GM11168 (cell line): Measurements from ENCODE around the gene UBE2V1.
"Not testable (repeated sequence)": the region's sequence is repeated elsewhere in the genome, so short reads cannot be mapped to it uniquely, and the experiment has no call there.

Experiments used
- in situ Hi-C: fragments of 300-500 bp; cut with MboI; formaldehyde crosslinking; loops from one replicate; pipeline ENCODE4 v1.12.0; 2022; ENCODE audit warnings: low sequenced_read_pairs; ENCODE audit not compliant: unreplicated experiment

UBE2V1 gene

DNA sequence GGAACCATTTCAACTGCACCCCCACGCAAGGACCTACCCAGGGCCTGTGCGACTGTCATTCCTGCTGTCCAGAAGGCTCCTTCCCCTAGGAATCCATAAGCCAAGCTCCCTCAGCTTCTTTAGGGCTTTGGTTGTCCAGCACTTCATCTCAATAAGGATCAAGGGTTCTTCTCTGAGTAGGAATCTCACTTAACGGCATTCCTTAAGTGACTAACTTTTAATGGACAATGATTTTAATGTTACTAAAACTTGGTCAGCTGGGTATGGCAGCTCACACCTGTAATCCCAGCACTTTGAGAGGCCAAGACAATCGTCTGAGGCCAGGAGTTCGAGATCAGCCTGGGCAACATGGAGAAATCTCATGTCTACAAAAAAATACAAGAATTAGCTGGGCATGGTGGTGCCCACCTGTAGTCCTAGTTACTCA lies 13.4 kb downstream of the UBE2V1 start:
- in situ Hi-C loops = no loop called here

DNA sequence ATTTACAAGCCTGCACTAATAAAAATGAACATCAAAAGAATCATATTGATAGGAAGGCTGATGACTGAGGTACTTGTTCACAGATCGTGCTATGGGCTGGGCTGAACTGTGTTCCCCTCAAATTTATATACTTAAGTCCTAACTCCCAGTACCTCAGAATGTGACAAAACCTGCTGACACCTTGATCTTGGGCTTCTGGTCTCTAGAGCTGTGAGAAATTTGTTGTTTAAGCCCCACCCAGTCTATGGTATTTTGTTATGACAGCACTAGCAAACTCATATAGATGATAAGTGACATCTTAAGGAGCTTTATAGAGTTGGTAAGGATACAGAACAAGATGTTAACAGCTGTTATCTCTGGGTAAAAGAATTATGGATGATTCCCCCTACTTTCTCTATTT lies 13.8 kb downstream of the UBE2V1 start:
- in situ Hi-C loops = no loop called here

DNA sequence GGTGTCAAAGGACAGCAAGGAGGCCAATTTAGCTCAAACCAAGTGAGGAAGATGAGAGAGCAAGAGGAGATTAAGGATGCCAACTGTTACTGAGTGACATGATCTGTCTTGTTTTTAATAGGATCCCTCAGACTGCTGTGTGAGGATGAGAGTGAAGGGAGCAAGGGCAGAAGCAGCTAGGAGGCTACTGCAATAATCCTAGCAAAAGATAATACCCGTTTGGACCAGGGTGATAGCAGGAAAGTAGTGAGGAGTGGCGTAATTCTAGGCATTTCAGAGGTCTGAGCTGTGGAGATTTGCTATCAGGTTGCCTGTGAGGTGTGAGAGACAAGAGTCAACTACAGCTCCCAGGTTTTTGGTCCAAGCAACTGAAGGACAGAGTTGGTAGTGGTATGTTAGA lies 14.7 kb downstream of the UBE2V1 start:
- in situ Hi-C loops = no loop called here

DNA sequence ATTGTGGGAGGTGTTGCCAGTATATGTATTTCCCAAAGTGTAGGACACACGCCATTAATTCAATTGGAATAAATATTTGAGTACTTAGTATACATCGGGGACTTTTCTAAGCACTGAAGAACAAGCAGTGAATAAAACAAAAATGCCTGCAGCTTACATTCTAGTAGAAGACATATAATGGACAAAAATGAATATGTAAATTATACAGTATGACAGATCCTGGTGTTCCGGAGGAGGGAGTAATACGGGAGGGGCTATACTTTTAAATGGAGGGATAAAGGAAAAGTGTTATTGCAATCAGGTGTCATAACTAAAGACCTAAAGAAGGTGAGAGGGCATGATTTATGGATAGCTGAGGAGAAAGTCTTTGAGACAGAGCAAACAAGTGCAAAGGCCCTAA lies 15.1 kb downstream of the UBE2V1 start:
- in situ Hi-C loops = no loop called here

DNA sequence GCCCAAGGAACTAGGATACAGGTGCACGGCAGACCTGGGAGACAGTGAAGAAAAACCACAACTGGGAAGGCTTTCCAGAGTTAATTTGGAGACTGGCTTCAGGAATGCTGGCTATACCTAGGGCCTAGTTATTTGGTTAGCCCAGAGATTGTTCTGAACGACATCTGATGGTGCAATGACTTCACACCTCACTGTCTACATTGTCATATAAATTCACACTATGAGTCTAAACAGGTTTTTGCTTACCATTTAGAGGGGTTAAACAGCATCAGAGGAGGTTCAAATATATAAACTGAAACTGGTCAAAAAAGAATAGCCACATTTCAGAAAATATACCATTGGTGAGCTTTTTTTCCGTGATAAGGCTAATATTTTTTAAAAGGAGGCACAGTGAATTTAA lies 16.7 kb downstream of the UBE2V1 start:
- in situ Hi-C loops = no loop called here

DNA sequence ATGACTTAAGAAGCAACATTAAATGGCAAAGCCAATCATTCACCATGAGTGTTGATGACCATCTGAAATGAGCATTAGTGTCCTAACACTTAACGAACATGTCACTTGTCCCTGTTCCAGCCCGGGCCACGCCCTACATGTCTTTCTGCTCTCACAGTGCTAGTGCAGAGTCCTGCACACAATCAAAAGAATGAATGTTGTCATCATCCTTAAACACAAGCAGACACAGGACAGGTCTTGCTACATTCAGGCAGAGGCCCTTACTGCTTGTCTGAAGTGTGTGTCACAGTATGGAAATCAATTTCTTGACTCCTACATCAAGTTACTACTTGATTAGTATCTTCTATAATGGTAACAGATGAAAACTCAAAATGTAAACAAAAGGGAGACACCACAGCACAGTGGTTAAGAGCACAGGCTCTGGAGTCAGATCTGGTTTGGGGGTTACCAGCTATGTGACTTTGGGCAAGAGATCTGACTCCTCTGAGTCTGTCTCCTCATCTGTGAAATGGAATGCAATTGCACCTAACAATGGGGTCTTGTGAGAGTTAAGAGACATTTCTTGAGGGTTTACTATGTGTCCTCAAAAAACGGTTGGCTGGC lies 17.4 kb downstream of the UBE2V1 start:
- in situ Hi-C loops = no loop called here

DNA sequence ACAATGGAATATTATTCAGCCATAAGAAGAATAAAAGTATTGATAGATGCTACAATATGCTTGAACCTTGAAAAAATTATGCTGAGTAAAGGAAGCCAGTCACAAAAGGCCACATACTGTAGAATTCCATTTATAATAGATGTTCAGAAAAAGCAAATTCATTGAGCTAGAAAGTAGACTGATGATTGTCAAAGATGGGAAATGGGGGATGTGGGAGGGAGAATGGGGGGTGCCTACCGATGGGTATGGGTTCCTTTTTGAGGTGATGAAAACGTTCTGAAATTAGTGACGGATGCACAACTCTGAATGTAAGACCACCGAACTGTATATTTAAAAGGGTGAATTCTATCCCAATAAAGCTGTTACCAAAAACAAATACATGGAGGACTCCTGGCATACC lies 18.4 kb downstream of the UBE2V1 start:
- in situ Hi-C loops = no loop called here

DNA sequence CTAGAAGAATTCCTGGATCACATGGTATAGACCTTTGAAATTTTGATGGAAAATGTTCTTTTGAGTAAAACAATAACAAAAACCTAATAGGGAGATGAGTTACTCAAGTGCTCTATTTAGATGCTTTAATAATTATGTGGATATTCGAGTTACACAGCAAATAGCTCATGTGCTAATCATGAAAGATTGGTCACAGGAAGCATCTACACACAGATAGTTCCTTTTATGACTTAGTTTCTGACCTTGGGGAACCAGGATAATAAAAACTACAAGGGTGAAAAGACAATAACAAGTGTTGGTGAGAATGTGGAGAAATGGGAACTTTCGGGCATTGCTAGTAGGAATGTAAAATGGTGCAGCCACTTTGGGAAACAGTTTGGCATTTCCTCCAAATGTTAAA lies 19.7 kb downstream of the UBE2V1 start:
- in situ Hi-C loops = no loop called here

DNA sequence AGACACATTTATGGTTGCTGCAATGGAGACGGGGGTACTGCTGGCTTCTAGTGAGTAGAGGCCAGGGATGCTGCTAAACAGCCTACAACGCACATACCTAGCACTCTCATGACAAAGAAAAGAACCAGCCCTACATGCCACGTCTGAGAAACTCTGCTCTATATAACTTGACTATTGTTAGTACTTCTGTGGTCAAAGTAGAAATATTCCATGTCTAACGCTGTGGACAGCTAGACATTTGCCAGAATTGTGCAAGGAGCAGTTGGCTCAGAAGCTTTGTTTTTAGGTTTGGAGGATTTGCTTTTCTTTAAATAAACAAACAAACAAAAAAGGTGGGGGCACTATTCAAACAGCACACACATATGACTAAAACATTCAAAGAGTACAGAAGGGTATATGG lies 20.5 kb downstream of the UBE2V1 start:
- in situ Hi-C loops = no loop called here

DNA sequence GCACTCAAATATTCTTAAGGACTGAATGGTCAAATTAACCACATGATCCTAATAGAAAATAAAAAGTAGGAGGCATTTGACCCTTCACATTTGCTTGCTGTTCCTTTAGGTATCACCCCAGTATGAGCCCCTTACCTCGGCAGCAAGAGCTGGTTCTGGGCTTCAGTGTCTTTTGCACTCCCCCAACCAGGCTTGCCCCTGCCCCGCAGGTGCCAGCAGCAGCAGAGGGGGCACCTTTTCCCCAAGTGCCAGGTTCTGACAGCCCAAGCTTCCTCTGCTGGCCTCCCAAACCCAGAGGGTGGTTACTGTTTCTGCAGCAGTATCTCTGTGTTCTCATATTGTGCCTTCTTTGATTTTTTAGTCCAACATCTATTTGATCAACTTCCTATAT lies 23.2 kb downstream of the UBE2V1 start:
- in situ Hi-C loops = no loop called here

DNA sequence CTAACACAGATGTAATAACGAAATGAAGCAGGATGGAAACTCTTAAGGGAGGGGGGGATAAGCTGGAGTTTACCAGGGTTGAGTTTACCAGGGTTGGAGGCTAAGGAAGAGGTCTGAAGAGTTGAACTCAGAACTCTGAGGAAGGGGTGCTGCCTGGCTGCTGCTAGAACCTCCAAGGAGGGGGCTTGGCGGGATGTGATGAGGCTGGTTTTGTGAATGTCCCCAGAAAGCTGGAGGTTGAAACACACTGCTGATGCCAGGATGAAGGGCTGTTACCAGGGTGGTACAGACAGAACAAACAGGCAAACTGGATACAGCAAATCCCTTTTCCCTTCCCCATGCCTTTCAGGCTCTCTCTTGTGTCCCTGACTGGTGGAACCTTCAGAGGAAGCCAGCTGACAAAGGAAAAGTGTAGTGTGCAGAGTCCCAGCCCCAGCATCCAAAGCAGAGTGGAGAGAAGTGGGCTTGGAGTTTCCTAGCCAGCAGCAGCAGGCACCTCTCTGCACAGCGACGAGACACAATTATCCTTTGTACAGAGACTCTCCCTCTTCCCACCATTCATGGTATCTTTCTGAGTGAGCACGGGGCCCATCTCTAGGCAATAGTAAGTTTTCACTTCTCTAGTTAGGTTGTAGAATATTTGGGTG lies 23.7 kb downstream of the UBE2V1 start:
- in situ Hi-C loops = no loop called here

DNA sequence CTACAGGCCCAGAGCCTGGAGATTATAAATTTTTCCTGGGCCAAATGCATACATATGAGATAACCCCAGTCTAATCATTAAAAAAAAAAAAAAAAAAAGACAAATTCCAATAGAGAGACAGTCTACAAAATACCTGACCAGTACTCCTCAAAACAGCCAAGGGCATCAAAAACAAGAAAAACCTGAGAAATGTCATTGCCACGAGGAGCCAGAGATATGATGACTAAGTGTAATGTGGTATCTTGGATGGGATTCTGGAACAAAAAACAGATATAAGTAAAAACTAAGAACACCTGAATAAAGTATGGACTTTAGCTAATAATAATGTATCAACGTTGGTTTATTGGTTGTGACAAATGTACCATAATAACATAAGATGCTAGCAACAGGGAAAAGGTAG lies 24.9 kb downstream of the UBE2V1 start:
- in situ Hi-C loops = no loop called here

DNA sequence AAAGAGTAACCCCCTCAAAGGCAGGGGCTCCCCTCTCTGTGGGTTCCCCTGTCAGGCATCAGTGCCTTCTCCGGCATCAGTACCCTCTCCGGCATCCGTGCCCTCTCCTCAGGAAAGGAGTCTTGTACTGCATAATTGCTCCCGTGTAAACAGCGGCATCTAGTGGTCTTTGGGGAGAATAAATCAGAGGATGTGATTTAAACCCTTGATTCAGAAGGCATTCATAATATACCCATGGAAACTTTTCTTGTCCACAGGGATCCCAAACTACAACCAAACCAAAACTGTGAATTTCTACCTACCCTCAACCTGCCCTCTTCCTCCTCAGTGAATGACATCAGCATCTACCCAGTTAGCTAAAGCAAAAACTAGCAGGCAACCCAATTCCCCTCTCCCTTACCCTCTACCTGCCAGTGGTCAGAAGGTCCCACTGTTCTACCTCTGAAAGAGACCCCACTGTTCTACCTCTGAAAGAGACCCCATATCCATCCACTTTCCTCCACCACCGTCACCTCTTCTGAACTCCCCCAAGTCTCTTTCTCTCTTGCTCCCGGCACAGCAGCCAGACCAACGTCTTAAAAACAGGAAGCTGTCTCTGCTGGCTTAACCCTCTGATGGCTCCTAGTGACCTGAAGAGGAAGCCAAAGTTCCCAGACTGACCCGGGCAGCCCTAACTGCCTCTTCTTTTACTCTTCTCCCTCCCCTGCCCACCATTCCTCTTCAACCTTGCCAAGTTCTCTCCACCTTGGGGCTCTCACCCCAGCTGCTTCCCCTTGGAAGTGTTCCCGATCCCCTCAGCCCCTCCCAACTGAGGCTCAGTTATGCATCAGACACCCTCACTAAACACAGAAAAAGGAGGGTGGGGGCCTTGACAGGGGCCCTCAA lies 27.2 kb downstream of the UBE2V1 start:
- in situ Hi-C loops = no loop called here

DNA sequence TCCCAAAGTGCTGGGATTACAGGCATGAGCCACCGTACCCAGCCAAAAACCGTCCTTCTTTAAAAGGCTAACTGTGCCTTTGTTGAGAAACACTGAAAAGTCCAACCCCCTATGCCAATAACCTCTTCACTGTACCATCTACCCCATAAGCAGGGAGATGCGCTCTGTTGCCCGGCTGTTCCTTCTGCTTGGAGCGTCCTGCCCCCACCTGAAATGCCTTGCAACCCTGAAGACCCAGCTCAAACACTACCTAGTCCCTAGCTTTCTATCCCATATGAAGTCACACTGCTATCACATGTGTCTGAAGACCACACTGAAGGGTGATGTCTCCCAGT lies 27.8 kb downstream of the UBE2V1 start:
- in situ Hi-C loops = no loop called here

DNA sequence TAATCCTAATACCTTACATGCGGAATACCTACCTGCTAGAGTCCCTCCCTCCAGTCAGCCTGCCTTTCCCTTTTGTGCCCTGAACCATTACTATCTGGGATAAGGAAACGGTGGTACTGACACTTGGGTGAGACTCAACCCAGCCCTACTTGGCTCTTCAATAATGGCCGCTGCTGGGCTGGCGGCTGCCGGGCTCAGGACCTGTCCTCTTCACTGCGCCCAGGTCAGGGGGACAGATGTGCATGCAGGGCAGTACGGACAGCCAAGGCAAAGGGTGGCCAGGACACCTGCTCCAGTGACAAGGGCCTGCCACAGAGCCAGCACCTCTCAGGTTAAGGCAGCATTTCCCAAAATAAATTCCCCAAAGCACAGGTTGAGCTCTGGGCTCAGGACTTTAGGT lies 29.9 kb downstream of the UBE2V1 start:
- in situ Hi-C loops = no loop called here

DNA sequence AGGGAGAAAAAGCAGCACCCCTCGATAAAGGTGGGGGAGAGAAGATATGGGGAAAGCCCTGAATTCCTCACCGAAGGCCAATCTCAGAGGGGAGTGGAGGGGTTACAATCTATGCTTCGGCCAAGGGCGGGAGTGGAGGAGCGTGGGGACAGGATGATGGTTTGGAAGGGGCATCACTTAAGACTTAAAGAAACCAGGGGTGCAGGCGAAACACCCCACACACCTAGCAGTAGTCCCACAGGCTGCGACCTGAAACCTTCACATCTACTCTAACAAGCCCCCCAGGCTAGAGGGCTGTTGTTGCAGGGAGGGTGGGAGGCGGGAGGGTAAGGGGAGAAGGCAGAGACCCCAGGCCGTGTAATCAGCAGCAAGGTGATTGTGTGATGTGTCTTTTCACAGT lies 30.9 kb downstream of the UBE2V1 start:
- in situ Hi-C loops = not testable (repeated sequence)

DNA sequence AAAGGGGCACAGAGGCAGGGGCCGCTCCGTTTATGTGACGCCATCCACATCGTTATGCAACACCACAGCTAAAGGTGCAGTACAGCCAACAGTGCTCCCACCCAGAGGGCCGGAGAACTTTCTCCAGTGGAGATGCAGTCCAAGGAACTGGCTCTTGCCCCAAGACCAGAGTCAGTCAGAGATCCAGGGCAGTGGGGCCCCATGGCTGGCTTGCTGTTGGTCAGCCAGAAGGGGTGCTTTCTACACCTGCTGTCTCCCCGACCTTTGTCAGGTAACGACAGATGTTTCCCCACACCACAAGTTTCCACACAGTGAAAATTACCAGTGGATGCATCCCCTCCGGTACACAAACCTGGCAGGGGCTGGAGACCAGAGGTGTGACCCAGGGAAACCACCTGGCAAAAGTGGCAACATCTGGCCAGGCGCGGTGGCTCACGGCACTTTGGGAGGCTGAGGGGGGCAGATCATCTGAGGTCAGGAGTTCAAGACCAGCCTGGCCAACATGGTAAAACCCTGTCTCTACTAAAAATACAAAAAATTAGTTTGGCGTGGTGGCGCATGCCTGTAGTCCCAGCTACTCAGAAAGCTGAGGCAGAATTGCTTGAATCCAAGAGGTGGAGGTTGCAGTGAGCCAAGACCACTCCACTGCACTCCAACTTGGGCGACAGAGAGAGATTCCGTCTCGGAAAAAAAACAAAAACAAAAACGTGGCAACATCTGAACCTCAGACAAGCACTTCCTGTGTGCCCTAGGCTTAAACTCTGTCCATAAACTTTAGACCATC lies 34.9 kb downstream of the UBE2V1 start:
- in situ Hi-C loops = no loop called here

DNA sequence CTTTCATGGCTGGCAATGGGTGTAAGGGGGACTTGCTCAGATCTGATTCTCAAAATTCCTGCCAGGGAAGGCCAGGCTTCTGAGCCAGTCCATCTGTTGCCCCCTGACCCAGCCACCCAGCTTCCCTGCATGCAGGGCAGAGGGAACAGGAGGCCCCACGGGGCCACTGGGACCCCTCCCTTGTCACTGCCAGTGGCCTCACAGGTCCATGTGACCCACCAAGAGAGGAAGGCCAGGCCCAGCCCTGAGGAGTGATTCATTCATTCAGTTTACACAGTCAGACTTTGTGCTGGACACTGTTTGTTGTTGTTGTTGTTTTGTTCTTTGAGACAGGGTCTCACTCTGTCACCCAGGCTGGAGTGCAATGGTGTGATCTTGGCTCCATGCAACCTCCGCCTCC lies 39.5 kb downstream of the UBE2V1 start:
- in situ Hi-C loops = no loop called here

DNA sequence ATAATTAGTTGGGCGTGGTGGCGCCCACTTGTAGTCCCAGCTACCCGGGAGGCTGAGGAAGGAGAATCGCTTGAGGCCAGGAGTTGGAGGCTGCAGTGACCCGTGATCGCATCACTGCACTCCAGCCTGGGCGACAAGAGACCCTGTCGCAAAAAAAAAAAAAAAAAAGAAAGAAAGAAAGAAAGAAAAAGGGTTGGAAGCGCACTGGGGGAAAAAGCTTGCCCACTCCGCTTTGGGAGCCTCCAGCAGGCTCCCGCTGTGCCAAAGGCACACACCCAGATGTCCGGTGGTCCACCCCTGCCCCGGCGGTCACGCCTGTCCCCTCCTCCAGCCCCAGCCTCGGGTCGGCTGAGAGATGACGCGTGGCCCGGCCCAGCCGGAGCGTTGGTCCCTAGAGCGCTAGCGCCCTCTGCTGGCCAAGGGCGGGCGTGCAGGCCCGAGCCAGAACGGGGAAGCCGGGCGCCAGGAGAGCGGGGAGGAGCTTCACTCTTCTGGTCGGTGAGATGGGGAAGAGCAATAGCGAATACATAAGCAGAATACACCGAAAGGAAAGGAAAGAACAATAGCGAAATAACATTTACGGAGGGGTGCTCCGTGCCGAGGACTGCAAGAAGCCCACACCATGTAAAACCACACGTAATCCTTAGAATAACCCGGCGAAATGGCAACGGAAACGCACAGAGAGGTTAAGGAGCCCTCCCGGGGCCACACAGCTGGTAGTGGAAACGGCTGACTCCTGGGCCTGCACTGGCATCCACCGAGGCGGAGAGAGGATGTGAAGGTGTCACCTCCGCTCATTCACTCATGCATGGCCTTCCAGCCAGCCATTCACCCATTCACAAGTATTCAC lies 41.7 kb downstream of the UBE2V1 start:
- in situ Hi-C loops = no loop called here

DNA sequence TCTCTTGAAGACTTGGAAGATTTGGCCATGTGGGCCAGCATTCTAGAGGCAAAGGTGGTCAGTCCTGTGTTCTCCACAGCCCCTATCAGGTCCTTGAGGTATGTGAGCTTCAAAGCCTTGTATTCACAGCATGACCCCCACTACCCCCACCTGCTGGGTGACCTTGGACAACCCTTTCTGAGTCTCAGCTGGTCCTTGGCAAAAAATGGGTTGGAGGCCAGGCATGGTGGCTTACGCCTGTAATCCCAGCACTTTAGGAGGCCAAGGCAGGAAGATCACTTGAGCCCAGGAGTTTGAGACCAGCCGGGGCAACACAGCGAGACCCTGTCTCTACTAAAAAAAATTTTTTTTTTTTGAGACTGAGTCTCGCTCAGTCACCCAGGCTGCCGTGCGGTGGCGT lies 42.6 kb downstream of the UBE2V1 start:
- in situ Hi-C loops = no loop called here
